Raji (cell line): ENCODE results near the gene ZNF200.

ENCODE experiments used
- POLR2A ChIP-seq: IDR thresholded peaks from 2 replicates; pipeline ENCODE4 v1.6.1; 2011; ENCODE audit warnings: low read depth, low read length, control low read depth; ENCODE audit not compliant: insufficient read depth

The ZNF200 gene

GRCh38 chr16:3190949-3191353, 44.0 kb downstream of the ZNF200 start:
- no peak for TF ChIP-seq POLR2A

GRCh38 chr16:3189869-3190268, 45.1 kb downstream of the ZNF200 start:
- no peak for TF ChIP-seq POLR2A

GRCh38 chr16:3188925-3189825, 45.8 kb downstream of the ZNF200 start:
- no peak for TF ChIP-seq POLR2A

- no peak for TF ChIP-seq POLR2A
Observed at GRCh38 chr16:3188675-3188924, 46.4 kb downstream of the ZNF200 start.

- no peak for TF ChIP-seq POLR2A
Observed at GRCh38 chr16:3187798-3188674, 46.9 kb downstream of the ZNF200 start, which contains the start of gene OR1F1. TSS of gene OR1F1 (plus strand) at chr16:3188204.

GRCh38 chr16:3186946-3187690, 47.8 kb downstream of the ZNF200 start:
- no peak for TF ChIP-seq POLR2A

GRCh38 chr16:3183445-3184139, 51.4 kb downstream of the ZNF200 start:
- TF ChIP-seq POLR2A: no peak

GRCh38 chr16:3182608-3183444, 52.1 kb downstream of the ZNF200 start:
- no peak for TF ChIP-seq POLR2A

- no peak for TF ChIP-seq POLR2A
Observed at GRCh38 chr16:3180445-3180878, 54.5 kb downstream of the ZNF200 start.

GRCh38 chr16:3179651-3180050, 55.3 kb downstream of the ZNF200 start:
- TF ChIP-seq POLR2A: no peak

- no peak for TF ChIP-seq POLR2A
Observed at GRCh38 chr16:3175157-3176093, 59.5 kb downstream of the ZNF200 start.

- TF ChIP-seq POLR2A: no peak
Observed at GRCh38 chr16:3174618-3175148, 60.3 kb downstream of the ZNF200 start.

- TF ChIP-seq POLR2A: no peak
Observed at GRCh38 chr16:3173892-3174617, 60.9 kb downstream of the ZNF200 start.
